MCF 10A (cell line): ENCODE data around the gene FARP1. TPM values are rescaled to one million over a fixed set of nuclear protein-coding genes. Genes with fewer than 3 reads are reported as not detected.

Experiments used
- BruUV-seq: library from RNA; stranded (reverse); fragments of 400-500 nt; replicated peaks from 2 replicates; lab custom pipeline; 2021; lab: Mats Ljungman, UMichigan
- CTCF ChIA-PET: fragments of 300-600 bp; sonication (Branson Sonifier 250); formaldehyde crosslinking; extraction: SDS; loops from one replicate; lab custom pipeline; 2021; ENCODE audit warnings: antibody characterized with exemption, inconsistent platforms; lab: Yijun Ruan, JAX
- POLR2A ChIA-PET: fragments of 300-600, 350-650 bp; sonication (Branson Sonifier 250); formaldehyde crosslinking; extraction: SDS; loops from one replicate; lab custom pipeline; 2020; ENCODE audit warnings: antibody characterized with exemption, inconsistent platforms; lab: Yijun Ruan, JAX
- DNase-seq: peaks from one replicate; pipeline ENCODE4 v3.0.0-alpha.2; 2018; ENCODE audit not compliant: unreplicated experiment
- H3K27ac Mint-ChIP-seq: one replicate; pipeline ENCODE4 v1.8.0; 2022; ENCODE audit warnings: mild to moderate bottlenecking, low read depth, mixed read lengths; ENCODE audit not compliant: unreplicated experiment
- H3K27me3 Mint-ChIP-seq: one replicate; pipeline ENCODE4 v1.8.0; 2022; ENCODE audit warnings: mixed read lengths; ENCODE audit not compliant: insufficient read depth, unreplicated experiment
- H3K36me3 Mint-ChIP-seq: one replicate; pipeline ENCODE4 v1.8.0; 2022; ENCODE audit warnings: mild to moderate bottlenecking, moderate library complexity, mixed read lengths; ENCODE audit not compliant: insufficient read depth, unreplicated experiment
- H3K4me1 Mint-ChIP-seq: one replicate; pipeline ENCODE4 v1.8.0; 2022; ENCODE audit warnings: mixed read lengths; ENCODE audit not compliant: insufficient read depth, unreplicated experiment
- H3K4me3 Mint-ChIP-seq: one replicate; pipeline ENCODE4 v1.8.0; 2022; ENCODE audit warnings: mild to moderate bottlenecking, moderate library complexity, mixed read lengths; ENCODE audit not compliant: unreplicated experiment
- H3K9me3 Mint-ChIP-seq: one replicate; pipeline ENCODE4 v1.8.0; 2022; ENCODE audit warnings: mixed read lengths; ENCODE audit not compliant: unreplicated experiment
- intact Hi-C: fragments of 100-400 bp; cut with micrococcal nuclease; formaldehyde crosslinking; loops from 2 replicates; pipeline ENCODE4 v1.14.1; 2022
- total RNA-seq: library from RNA; stranded (reverse); gene quantifications from 2 replicates; pipeline ENCODE4 v1.2.3, GENCODE V29; 2022
- TF ChIP-seq, protein P1 (sequence below): fragments of 200-600 bp; IDR thresholded peaks from one replicate; pipeline ENCODE4 v1.8.0; 2022; ENCODE audit warnings: antibody characterized with exemption, mild to moderate bottlenecking; ENCODE audit not compliant: unreplicated experiment

FARP1 gene
- total RNA-seq, 1 experiment from 2014 or later, result 30.1 TPM

- Mint-ChIP-seq H3K9me3 (peaks cover 6% of the 10 kb centered on the region), H3K27me3 (no peaks in the 10 kb centered on the region), H3K4me1 (no peaks in the 10 kb centered on the region), H3K4me3 (no peak overlapping the region), H3K27ac (no peak overlapping the region), H3K36me3 (peaks cover 6% of the 10 kb centered on the region)
- TF ChIP-seq, protein P1, sequence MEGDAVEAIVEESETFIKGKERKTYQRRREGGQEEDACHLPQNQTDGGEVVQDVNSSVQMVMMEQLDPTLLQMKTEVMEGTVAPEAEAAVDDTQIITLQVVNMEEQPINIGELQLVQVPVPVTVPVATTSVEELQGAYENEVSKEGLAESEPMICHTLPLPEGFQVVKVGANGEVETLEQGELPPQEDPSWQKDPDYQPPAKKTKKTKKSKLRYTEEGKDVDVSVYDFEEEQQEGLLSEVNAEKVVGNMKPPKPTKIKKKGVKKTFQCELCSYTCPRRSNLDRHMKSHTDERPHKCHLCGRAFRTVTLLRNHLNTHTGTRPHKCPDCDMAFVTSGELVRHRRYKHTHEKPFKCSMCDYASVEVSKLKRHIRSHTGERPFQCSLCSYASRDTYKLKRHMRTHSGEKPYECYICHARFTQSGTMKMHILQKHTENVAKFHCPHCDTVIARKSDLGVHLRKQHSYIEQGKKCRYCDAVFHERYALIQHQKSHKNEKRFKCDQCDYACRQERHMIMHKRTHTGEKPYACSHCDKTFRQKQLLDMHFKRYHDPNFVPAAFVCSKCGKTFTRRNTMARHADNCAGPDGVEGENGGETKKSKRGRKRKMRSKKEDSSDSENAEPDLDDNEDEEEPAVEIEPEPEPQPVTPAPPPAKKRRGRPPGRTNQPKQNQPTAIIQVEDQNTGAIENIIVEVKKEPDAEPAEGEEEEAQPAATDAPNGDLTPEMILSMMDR, result no peak
- CTCF ChIA-PET, result no interaction called here
- BruUV-seq, result no TSS peak
- POLR2A ChIA-PET, result no interaction called here
- intact Hi-C loops, result no loop called here
- DNase-seq, result no peak
Observed at GRCh38 chr13:98377635-98378378, 234.9 kb downstream of the FARP1 start.

DNA sequence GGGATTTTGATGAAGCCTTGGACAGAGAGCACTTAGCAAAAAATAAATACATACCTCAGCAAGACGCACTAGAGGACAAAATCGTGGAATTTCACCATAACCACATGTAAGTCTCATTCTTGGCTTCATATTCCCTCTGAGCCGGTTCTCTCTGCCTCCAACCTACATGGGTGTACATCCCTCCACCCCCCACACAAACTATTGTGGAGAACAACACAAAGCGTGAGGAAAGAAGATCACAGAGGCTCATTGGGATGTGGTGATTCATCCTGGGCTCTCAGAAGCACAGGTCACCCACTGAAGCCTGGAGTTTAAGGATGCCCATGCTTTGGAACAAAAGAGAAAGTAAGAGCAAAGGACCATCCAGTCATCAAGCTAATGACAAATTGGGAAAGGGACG, 241.8 kb downstream of the FARP1 start:
- no peak overlapping the region for H3K27ac Mint-ChIP-seq

GRCh38 chr13:98385606-98386005, 242.7 kb downstream of the FARP1 start:
- TF ChIP-seq, protein P1, result no peak

More for the DNA sequence above, 241.8 kb downstream of the FARP1 start:
- peak; percentile 10 for DNase-seq
- H3K36me3 Mint-ChIP-seq, result peaks cover 7% of the 10 kb centered on the region
- intact Hi-C loops, result no loop called here
- TF ChIP-seq, protein P1, result no peak
- no peak overlapping the region for H3K4me3 Mint-ChIP-seq
- ChIA-PET CTCF (interaction anchor here (0.6 to 0.7 kb wide), 2 partner anchors 23 to 60 kb away, joined by 3 read pairs; no protein-coding TSS in a partner anchor), POLR2A (interaction anchor here (1.1 kb wide), 1 partner anchor 268 kb away, joined by 3 read pairs; no protein-coding TSS in a partner anchor)
- no peaks in the 10 kb centered on the region for H3K4me1 Mint-ChIP-seq
- BruUV-seq, result no TSS peak
- no peaks in the 10 kb centered on the region for H3K27me3 Mint-ChIP-seq
- H3K9me3 Mint-ChIP-seq, result no peaks in the 10 kb centered on the region

DNA sequence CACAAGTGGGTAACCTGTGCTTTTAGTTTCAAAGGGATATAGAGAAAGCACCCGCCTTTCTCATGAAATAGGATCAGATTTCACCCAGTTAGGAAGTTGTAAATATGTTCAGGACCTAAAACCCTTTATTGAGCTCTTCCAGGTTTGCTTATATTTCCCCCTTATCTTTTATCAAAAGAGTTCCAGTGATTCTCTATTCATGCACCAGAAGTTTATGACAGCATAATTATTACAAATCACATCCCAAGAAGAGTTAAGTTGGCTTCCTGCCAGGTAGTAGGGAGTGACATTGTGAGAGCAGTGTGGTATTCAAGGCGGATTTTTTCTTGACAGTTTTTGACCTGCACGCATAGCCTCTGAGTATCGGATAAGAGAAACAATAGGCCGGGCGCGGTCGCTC, 243.7 kb downstream of the FARP1 start:
- POLR2A ChIA-PET, result no interaction called here
- H3K27me3 Mint-ChIP-seq, result no peaks in the 10 kb centered on the region
- BruUV-seq, result no TSS peak
- no peaks in the 10 kb centered on the region for H3K9me3 Mint-ChIP-seq
- CTCF ChIA-PET, result no interaction called here
- intact Hi-C loops, result no loop called here
- TF ChIP-seq, protein P1, result no peak
- H3K27ac Mint-ChIP-seq, result no peak overlapping the region
- DNase-seq, result no peak
- no peak overlapping the region for H3K4me3 Mint-ChIP-seq
- no peaks in the 10 kb centered on the region for H3K4me1 Mint-ChIP-seq
- peaks cover 7% of the 10 kb centered on the region for H3K36me3 Mint-ChIP-seq

More at GRCh38 chr13:98385606-98386005, 242.7 kb downstream of the FARP1 start:
- no peaks in the 10 kb centered on the region for H3K27me3 Mint-ChIP-seq
- no TSS peak for BruUV-seq
- POLR2A ChIA-PET, result interaction anchor here (1.1 kb wide), 1 partner anchor 268 kb away, joined by 3 read pairs; no protein-coding TSS in a partner anchor
- H3K36me3 Mint-ChIP-seq, result peaks cover 7% of the 10 kb centered on the region
- no peak overlapping the region for H3K27ac Mint-ChIP-seq
- no peaks in the 10 kb centered on the region for H3K9me3 Mint-ChIP-seq
- H3K4me3 Mint-ChIP-seq, result no peak overlapping the region
- CTCF ChIA-PET, result interaction anchor here (1.0 kb wide), 1 partner anchor 268 kb away, joined by 4 read pairs; no protein-coding TSS in a partner anchor
- intact Hi-C loops, result no loop called here
- no peaks in the 10 kb centered on the region for H3K4me1 Mint-ChIP-seq
- DNase-seq, result no peak
